ENCODE measurements around the gene NCR2.

- no peak for TF ChIP-seq CTCF (conservative IDR thresholded peaks at IDR 0.05; ENCODE audit: low read depth, low read length)
- TF ChIP-seq EZH2 (IDR thresholded peaks at IDR 0.05; ENCODE audit: borderline replicate concordance, low read depth, low read length, poor library complexity, severe bottlenecking) = no peak
Measured at GRCh38 chr6:41298785-41299502, 36.5 kb upstream of the NCR2 start.

Measured in A673 (cell line).